Measurements from ENCODE around the gene CYCS.

DNA sequence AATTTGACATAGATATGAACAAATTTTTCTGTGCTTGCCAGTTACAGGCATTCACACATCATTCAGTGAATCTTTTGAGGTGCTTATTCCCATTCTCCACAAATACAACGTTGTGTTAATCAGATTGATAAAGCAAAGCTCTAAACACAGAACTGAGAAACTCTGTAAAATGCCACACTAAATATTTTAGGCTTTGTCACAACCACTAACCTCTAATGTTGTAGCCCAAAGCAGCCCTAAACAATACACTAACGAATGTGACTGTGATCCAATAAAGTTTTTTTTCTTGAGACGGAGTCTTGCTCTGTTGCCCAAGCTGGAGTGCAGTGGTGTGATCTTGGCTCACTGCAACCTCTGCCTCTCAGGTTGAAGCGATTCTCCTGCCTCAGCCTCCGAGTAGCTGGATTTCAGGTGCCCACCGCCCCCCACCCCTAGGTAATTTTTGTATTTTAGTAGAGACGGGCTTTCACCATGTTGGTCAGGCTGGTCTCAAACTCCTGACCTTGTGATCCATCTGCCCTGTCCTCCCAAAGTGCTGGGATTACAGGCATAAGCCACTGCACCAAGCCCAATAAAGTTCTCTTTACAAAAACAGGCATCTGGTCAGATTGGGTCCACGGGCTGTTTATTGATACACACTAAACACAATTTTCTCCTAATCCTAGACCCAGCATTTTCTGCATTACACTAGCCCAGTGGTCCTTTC, 6.9 kb downstream of the CYCS start:
- no peak for TF ChIP-seq CTCF (IDR thresholded peaks at IDR 0.05 in 8 of 11, conservative IDR thresholded peaks at IDR 0.05 in 3 of 11)
- no peak for TF ChIP-seq POLR2AphosphoS5 (IDR thresholded peaks at IDR 0.05)
- no peak for TF ChIP-seq POLR2A (IDR thresholded peaks at IDR 0.05)
